Hematopoietic multipotent progenitor cell treated with erythropoietin and hydrocortisone succinate and interleukin-3 and kit ligand, for 15 days (in vitro differentiated cells): Measurements from ENCODE around the gene MIEF1.

Source experiments
- DNase-seq: peaks from one replicate; pipeline ENCODE4 v3.0.0-alpha.2; 2015; ENCODE audit warnings: low spot score

Gene MIEF1

GRCh38 chr22:39558950-39559349 is 56.9 kb downstream of the MIEF1 start:
- no peak for DNase-seq

DNA sequence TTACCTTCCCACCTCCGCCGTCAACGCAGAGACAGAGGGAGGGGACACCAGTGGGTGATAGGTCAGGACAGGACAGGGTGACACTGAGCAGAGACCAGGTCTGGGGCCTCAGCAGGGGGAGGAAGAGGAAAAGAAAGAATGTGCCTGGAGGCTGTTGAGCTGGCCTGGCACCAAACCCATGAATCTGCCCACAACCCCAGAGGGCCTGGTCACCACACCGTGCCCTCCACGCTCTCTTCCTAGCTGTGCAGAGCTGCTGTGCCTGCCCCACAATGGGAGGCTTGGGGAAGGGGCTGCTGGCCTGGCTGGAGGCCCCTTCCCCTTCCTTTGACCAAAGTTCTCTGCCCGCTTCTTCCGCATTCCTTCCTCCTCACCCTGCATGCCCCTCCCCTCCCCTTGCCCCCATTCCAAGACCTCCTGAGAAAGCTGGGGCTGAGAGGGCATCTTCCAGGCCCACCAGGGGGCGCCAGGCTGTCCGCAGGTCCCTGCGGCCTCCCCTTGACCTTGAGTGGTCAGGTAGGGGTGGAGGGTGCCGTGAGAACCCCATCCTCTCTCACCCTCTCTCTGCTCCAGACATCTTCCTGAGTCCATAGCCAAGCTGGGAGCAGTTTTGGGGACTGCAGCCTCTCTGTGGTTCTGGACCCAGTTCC is 57.5 kb downstream of the MIEF1 start:
- peak; percentile 20 for DNase-seq

DNA sequence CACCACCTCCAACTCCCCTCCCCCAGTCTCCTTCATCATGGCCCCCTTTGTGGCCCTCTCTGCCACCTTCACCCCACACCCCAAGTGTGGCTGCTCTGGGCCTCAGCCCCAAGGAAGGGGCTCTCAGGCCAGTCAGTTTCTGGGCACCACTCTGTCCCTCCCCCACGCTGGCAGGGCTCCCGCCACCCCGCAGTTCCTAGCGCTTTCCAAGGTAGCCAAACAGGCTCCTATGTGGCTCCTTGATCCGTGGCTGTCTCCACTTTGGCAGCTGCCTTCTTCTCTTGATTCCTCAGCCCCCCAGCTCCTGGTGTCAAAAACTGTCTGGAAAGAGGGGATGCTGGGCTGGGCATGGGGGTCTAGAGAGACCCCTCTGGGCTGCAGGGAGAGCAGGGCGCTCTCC is 58.0 kb downstream of the MIEF1 start:
- DNase-seq: no peak

- DNase-seq: no peak
Observed at GRCh38 chr22:39562839-39563489, 60.9 kb downstream of the MIEF1 start.

GRCh38 chr22:39563571-39564428 is 61.7 kb downstream of the MIEF1 start:
- no peak for DNase-seq

DNA sequence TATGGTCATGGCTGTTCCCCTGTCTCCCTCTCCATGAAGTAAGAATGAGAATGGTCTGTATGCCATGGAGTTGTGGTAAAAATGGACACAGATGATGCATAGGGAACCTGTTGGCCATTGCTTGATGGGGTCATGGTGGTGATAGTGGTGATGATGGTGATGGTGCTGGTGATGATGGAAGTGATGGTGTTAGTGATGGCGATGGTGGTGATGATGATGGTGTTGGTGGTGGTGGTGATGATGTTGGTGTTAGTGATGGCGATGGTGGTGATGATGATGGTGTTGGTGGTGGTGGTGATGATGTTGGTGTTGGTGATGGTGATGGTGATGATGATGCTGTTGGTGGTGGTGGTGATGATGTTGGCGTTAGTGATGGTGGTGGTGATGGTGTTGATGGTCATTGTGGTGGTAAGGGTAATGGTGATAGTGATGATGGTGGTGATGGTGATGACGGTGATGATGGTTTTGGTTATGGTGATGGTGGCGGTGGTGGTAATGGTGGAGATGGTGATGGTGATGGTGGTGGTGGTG is 63.4 kb downstream of the MIEF1 start:
- no peak for DNase-seq

DNA sequence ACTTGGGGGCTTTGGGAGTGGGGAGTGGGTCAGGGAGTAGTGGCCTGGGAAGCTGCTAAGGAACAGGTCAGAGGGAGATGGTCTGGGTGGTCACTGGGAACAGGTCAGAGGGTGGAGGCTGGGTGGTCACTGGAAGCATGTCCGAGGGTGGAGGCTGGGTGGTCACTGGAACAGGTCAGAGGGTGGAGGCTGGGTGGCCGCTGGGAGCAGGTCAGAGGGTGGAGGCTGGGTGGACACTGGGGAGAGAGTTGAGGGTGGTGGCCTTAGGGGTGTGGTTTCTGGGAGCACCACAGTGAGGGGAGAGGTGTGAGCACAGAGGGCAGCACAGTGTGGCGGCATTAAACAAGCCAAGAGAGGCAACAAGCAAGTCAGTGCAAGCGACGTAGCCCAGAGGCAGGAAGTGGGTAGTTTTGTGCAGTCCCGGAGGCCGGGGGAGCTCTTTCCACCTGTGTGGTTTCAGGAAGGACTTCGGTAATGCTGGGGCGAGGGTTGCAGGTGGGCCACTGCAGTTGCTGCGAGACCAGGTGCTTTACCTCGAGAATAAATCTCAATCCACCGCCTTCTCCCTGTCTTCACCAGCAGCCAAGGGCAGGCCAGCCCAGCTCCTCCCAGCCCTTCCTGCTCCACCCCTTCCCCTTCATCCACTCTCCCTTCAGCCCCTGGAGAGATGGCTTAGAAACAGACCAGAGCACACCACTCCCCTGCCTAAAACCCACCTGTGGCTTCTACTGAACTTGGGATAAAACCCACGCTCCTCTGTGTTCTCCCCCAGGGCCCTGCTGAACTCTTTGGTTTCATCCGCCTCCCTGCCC is 65.3 kb downstream of the MIEF1 start:
- DNase-seq: no peak
